ENCODE measurements around the gene FLNC. TPM values are rescaled to one million over a fixed set of nuclear protein-coding genes. Genes with fewer than 3 reads are reported as not detected.

FLNC gene
- total and polyA plus RNA-seq, 2 donors (not counting 3 experiments of a cell fraction or from before 2014, with no cell fraction given), result 19.5 to 81.9 TPM

GRCh38 chr7:128794436-128794835 lies 35.8 kb upstream of the FLNC start:
- H3K4me3 ChIP-seq (replicated peaks in 1 of 3; ENCODE audit: insufficient read depth in 1 of 3, low read depth in 1 of 3, low read length in 3 of 3), result no peak overlapping the region
- H2AFZ ChIP-seq (ENCODE audit: low read depth, low read length), result no peak overlapping the region
- FAIRE-seq (no peak), DNase-seq (ENCODE audit: low read depth, low spot score) (no peak)
- intact Hi-C loops (cut with micrococcal nuclease) (no loop called here), dilution Hi-C loops (cut with MboI; ENCODE audit: extremely low pct_ligation_motif_present, low sequenced_read_pairs) (no loop called here)
- no TSS peak for BruUV-seq (replicated peaks)
- no peaks in the 10 kb centered on the region for H3K79me2 ChIP-seq (ENCODE audit: control insufficient read depth, insufficient read depth, low read length)
- no peaks in the 10 kb centered on the region for H3K36me3 ChIP-seq (ENCODE audit: control insufficient read depth in 2 of 2, extremely low read depth in 1 of 2, insufficient read depth in 2 of 2, low read length in 2 of 2)
- no peak overlapping the region for H3K27ac ChIP-seq (ENCODE audit: insufficient read depth, low read depth, low read length)
- no peak overlapping the region for H3K9ac ChIP-seq (replicated peaks; ENCODE audit: extremely low read depth, insufficient read depth, low read length)
- H3K9me1 ChIP-seq (replicated peaks; ENCODE audit: control insufficient read depth, extremely low read depth, insufficient read depth, low read length), result no peaks in the 10 kb centered on the region
- peaks cover 9 to 11% of the 10 kb centered on the region in 2 experiments for H3K27me3 ChIP-seq (ENCODE audit: control insufficient read depth in 2 of 2, insufficient read depth in 2 of 2, low read length in 2 of 2)
- TF ChIP-seq CTCF (IDR thresholded peaks at IDR 0.05; ENCODE audit: extremely low read depth in 1 of 2, insufficient read depth in 1 of 2, low read depth in 1 of 2, low read length in 2 of 2) (no peak), EZH2 (IDR thresholded peaks at IDR 0.05; ENCODE audit: borderline replicate concordance, low read depth, low read length, severe bottlenecking) (no peak), POLR2A (IDR thresholded peaks at IDR 0.05; ENCODE audit: low read depth, low read length) (no peak), MAX (IDR thresholded peaks at IDR 0.05; ENCODE audit: insufficient read depth, insufficient read length) (no peak), MYC (IDR thresholded peaks at IDR 0.05; ENCODE audit: low read depth, low read length) (no peak)
- no peaks in the 10 kb centered on the region for H3K9me3 ChIP-seq (replicated peaks; ENCODE audit: control insufficient read depth, insufficient read depth, low read length)
- CTCF ChIA-PET, result interaction anchor here (0.9 to 1.9 kb wide), 2 partner anchors 39 to 86 kb away, joined by 4 read pairs; no protein-coding TSS in a partner anchor
- no peaks in the 10 kb centered on the region for H4K20me1 ChIP-seq (replicated peaks; ENCODE audit: control insufficient read depth, extremely low read depth, insufficient read depth, low read length)
- H3K4me2 ChIP-seq (ENCODE audit: insufficient read depth, low read length), result no peak overlapping the region
- peaks cover 4% of the 10 kb centered on the region for H3K4me1 ChIP-seq (ENCODE audit: control insufficient read depth, extremely low read depth, insufficient read depth, low read length)
- POLR2A ChIA-PET, result no interaction called here

- intact Hi-C loops (cut with micrococcal nuclease), result no loop called here
- CTCF ChIA-PET, result interaction anchor here (0.9 to 1.9 kb wide), 3 partner anchors 9 to 85 kb away, joined by 4 read pairs; no protein-coding TSS in a partner anchor
Observed at GRCh38 chr7:128795129-128795528, 35.1 kb upstream of the FLNC start.

More at GRCh38 chr7:128795129-128795528, 35.1 kb upstream of the FLNC start:
- peaks cover 4% of the 10 kb centered on the region for H3K4me1 ChIP-seq (ENCODE audit: control insufficient read depth, extremely low read depth, insufficient read depth, low read length)
- no peak for TF ChIP-seq POLR2AphosphoS5 (IDR thresholded peaks at IDR 0.05; ENCODE audit: insufficient read depth, low read depth, low read length)
- no peak for TF ChIP-seq MAX (IDR thresholded peaks at IDR 0.05; ENCODE audit: insufficient read depth, insufficient read length)
- TF ChIP-seq POLR2A (IDR thresholded peaks at IDR 0.05; ENCODE audit: low read depth, low read length), result no peak
- no peak for TF ChIP-seq JUN (IDR thresholded peaks at IDR 0.05; ENCODE audit: borderline replicate concordance, insufficient read depth, insufficient read length, low read depth)
- TF ChIP-seq CTCF (IDR thresholded peaks at IDR 0.05; ENCODE audit: extremely low read depth in 1 of 2, insufficient read depth in 1 of 2, low read depth in 1 of 2, low read length in 2 of 2), result no peak
- no peak for TF ChIP-seq MYC (IDR thresholded peaks at IDR 0.05; ENCODE audit: low read depth, low read length)
- TF ChIP-seq EZH2 (IDR thresholded peaks at IDR 0.05; ENCODE audit: borderline replicate concordance, low read depth, low read length, severe bottlenecking), result no peak
- no peak for TF ChIP-seq GATA2 (IDR thresholded peaks at IDR 0.05; ENCODE audit: insufficient read depth, insufficient read length, low read depth, low read length)
- no peak for TF ChIP-seq FOS (IDR thresholded peaks at IDR 0.05; ENCODE audit: borderline replicate concordance, insufficient read depth, low read length)
- no peak overlapping the region for H2AFZ ChIP-seq (ENCODE audit: low read depth, low read length)
- POLR2A ChIA-PET, result no interaction called here
- H3K27ac ChIP-seq (ENCODE audit: insufficient read depth, low read depth, low read length), result no peak overlapping the region
- H3K79me2 ChIP-seq (ENCODE audit: control insufficient read depth, insufficient read depth, low read length), result no peaks in the 10 kb centered on the region
- FAIRE-seq (no peak), DNase-seq (ENCODE audit: low read depth, low spot score) (no peak)
- H3K9ac ChIP-seq (replicated peaks; ENCODE audit: extremely low read depth, insufficient read depth, low read length), result no peak overlapping the region
- no peaks in the 10 kb centered on the region for H3K9me1 ChIP-seq (replicated peaks; ENCODE audit: control insufficient read depth, extremely low read depth, insufficient read depth, low read length)
- no peaks in the 10 kb centered on the region for H3K9me3 ChIP-seq (replicated peaks; ENCODE audit: control insufficient read depth, insufficient read depth, low read length)
- H3K36me3 ChIP-seq (ENCODE audit: control insufficient read depth in 2 of 2, extremely low read depth in 1 of 2, insufficient read depth in 2 of 2, low read length in 2 of 2), result no peaks in the 10 kb centered on the region
- H4K20me1 ChIP-seq (replicated peaks; ENCODE audit: control insufficient read depth, extremely low read depth, insufficient read depth, low read length), result no peaks in the 10 kb centered on the region
- H3K27me3 ChIP-seq (ENCODE audit: control insufficient read depth in 2 of 2, insufficient read depth in 2 of 2, low read length in 2 of 2), result peaks cover 4 to 8% of the 10 kb centered on the region in 2 experiments
- dilution Hi-C loops (cut with MboI; ENCODE audit: extremely low pct_ligation_motif_present, low sequenced_read_pairs), result no loop called here
- H3K4me3 ChIP-seq (replicated peaks in 1 of 3; ENCODE audit: insufficient read depth in 1 of 3, low read depth in 1 of 3, low read length in 3 of 3), result no peak overlapping the region
- no TSS peak for BruUV-seq (replicated peaks)
- no peak overlapping the region for H3K4me2 ChIP-seq (ENCODE audit: insufficient read depth, low read length)

All from endothelial cell of umbilical vein (primary cell).